ENCODE results near the gene SEZ6L.

SEZ6L gene

DNA sequence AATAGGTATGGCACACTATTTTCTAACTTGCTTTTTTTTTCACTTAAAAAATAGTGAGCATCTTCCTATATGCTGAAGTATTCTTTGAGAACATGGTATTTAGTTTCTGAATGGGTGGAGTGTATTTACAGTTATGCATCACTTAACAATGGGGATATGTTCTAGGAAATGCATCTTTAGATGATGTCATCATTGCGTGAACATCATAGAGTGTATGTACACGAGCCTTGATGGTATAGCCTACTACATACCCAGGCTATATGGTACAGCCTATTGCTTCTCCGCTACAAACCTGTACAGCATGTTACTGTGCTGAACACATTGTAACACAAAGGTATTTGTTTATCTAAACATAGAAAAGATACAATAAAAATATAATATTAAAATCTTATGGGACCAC lies 135.5 kb downstream of the SEZ6L start:
- no peak for DNase-seq

GRCh38 chr22:26308467-26308866 lies 139.2 kb downstream of the SEZ6L start:
- no peak for DNase-seq

DNA sequence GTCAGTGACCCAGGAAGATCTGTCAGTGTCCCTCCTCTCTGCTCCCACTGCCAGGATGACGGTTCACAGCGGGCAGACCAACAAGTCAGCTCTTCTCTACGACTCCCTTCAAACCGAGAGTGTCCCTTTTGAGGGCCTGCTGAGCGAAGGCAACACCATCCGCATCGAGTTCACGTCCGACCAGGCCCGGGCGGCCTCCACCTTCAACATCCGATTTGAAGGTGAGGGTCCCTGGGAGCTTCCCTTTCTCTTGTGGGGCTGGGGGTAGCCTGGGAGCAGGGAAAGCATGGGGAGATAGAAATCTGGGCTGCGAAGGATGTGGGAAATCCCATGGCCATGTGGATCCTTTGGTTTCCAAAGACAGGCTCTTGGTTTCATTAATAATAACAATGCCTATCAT lies 141.4 kb downstream of the SEZ6L start:
- DNase-seq = no peak

DNA sequence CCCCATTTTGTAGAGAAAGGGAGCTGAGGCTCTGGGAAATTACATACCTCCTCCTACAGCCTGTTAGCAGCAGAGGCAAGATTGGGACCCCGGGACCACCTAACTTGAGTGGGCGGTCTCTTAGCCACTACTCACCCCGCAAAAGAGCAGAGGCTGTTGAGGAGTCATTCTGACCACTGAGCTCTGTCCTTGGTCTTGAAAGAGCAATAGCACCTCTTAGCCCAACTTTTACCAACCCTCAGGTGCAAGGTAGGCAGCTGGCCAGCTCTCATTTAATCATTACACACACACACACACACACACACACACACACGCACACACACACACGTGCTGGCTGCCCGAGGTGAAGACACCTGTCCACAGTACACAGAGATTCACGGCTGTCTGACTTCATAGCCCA lies 144.0 kb downstream of the SEZ6L start:
- DNase-seq = no peak

GRCh38 chr22:26314171-26314570 lies 144.9 kb downstream of the SEZ6L start:
- DNase-seq = no peak

DNA sequence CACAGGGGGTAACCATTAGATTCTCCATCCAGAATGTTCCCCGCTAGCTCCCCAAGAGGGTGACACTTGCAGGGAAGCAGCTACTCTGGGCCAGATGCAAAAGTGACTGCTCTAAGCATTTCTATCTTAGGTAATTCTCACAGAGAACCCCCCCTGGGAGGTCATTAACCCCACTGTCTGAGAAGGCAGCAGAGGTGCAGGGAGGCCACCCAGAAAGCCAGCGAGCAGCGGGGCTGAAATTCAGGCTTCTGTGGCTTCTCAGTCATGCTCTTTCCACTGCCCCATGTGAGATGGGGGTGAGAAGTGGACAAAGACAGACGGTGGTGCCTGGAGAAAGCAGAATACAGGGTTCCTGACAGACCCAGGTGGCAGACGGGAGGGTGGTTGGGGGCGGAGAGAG lies 145.4 kb downstream of the SEZ6L start:
- no peak for DNase-seq

- no peak for DNase-seq
Observed at GRCh38 chr22:26316732-26317285, 147.5 kb downstream of the SEZ6L start.

- no peak for DNase-seq
Observed at GRCh38 chr22:26318975-26319374, 149.7 kb downstream of the SEZ6L start.

GRCh38 chr22:26320447-26320846 lies 151.2 kb downstream of the SEZ6L start:
- no peak for DNase-seq

- DNase-seq = no peak
Observed at GRCh38 chr22:26321469-26321913, 152.2 kb downstream of the SEZ6L start.

GRCh38 chr22:26322179-26322905 lies 153.1 kb downstream of the SEZ6L start:
- no peak for DNase-seq

DNA sequence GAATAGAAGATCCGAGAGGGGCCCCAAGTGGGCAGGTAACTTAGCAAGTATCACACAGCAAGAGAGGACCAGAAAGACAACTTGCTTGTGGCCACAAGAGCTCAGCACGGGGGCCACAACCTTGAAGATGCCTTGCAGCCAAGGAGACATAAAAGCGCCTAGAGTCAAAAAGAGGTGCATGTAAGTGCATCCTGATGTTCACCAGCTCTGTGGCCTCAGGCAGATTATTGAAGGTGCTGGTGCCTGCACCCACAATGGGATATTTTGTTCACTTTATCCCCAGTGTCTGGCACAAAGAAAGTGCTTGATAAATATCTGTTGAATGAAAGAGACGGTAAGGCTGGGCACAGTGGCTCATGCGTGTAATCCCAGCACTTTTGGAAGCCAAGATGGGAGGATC lies 153.8 kb downstream of the SEZ6L start:
- DNase-seq = no peak

GRCh38 chr22:26324150-26324549 lies 154.9 kb downstream of the SEZ6L start:
- DNase-seq = no peak

DNA sequence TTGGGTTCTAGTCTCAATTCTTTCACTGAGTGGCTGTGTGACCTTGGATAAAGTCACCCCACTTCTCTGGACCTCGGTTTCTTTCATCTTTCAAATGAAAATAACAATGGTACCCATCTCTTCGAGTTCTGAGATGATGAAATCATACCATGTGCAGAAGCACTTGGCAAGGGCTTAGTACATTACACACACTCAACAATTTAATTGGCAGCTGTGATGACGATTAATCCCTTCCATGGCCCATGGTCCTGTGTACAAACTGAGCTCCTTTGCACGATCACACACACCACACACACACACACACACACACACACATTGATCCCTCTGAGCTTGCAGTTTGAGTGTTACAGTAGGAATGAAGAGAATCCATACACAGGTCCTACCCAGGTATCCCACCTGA lies 156.4 kb downstream of the SEZ6L start:
- no peak for DNase-seq

DNA sequence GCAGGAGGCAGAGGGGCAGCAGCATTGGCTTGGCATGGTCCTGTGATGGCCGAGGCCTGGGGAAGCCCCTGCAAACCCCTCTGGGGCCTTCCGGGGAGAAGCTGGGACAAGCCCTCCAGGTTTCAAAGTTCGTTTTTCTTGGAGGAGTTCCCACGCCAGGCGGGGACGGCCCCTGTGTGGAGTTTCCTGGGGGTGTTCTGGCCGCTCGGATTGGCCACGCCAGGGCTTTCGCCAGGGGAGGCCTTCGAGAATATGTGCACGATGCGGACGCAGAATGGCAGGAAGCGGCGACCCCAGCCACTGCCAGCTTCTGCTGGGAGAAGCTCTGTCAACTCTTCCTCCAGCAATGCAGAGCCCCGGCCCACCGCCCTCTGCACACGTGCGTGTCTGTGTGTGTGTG lies 157.5 kb downstream of the SEZ6L start:
- no peak for DNase-seq

DNA sequence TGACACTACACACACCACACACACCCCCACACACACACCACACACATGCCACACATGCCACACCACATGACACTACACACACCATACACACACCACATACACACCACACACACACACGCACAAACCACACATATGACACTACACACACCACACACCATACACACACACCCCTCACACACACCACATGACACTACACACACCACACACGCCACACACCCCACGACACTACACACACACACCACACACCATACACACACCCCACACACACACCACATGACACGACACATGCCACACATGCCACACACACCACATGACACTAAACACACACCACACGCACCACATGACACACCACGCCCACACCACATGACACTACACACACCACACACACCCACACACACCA lies 158.0 kb downstream of the SEZ6L start:
- no peak for DNase-seq

GRCh38 chr22:26328221-26328620 lies 159.0 kb downstream of the SEZ6L start:
- DNase-seq = no peak

DNA sequence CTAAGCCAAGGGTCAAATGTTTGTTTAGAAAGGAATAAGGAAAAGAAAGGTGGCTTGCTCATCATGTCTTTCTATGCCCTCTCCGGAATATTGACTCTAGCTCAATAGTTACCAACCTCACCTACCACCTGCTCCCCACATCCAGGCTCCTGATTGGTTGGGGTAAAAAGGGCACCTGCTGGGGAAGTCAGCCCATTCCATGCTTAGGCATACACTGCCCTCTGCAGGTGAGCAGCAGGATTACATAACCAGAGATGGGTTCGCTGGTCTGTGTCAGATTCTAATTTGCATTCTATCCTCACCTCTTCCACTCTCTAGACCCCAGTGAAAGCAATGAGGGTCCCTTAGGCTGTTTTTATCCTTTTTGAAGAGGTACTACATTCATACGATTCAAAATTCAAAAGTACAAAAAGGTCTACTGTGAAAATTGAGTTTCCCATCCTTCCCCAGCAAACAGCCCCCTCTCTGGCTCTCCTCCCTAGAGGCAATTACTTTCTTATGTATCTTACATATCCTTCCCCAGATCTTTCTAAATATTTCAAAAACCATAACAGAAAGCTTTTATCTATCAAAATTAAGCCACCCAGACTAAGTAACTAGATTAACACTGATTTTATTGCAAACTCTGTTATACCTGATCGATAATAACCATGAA lies 161.8 kb downstream of the SEZ6L start:
- DNase-seq = peak; percentile 77

DNA sequence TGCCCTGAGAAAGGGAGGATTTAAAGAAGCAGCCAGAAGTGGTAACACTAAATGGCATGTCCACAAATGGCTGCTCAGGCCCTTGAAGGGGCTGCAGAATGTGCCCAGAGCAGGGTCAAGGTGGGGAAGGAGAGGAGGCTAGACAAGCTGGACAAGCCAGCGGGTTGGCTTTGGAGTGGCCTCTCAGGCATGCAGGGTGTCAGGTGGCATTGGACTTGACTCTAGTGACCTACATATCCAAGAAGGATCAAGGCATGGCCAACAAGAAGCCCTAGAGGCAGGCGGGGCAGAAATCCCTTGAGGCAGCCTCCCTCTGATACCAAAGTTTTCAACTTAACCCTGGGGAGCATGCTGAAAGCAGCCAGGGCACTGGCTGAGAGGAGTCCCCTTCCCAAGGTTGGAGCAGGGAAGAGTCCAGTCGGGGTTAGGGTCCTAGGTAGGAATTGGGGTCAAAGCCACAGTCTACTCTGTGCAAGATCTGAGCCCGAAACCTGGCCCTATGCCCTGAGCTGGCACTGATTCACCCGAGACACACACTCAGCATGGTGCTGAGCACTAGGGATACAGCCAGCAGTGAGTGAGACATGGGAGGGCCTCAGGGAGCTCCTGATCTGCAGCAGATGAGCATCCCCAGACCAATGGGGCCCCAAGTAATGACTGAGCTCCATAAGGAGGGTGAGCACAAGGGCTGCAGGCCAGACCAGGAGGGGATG lies 164.0 kb downstream of the SEZ6L start:
- no peak for DNase-seq

- DNase-seq = no peak
Observed at GRCh38 chr22:26334232-26334631, 165.0 kb downstream of the SEZ6L start.

- DNase-seq = no peak
Observed at GRCh38 chr22:26336773-26337172, 167.5 kb downstream of the SEZ6L start.

DNA sequence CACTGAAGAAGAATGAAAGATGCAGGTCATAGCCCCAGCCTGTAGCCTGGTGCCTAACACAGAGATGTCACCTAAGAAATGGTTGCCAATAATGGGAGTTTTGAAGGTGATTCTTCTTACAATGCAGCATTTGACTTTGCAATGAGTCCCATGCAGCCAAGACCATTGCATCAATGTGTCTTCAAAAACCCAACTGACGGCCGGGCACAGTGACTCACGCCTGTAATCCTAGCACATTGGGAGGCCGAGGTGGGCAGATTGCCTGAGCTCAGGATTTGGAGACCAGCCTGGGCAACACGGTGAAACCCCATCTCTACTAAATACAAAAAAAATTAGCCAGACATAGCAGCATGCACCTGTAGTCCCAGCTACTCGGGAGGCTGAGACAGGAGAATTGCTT lies 170.5 kb downstream of the SEZ6L start:
- DNase-seq = no peak

GRCh38 chr22:26342745-26343410 lies 173.6 kb downstream of the SEZ6L start:
- DNase-seq = no peak
